ENCODE data around the gene KIF16B.

GRCh38 chr20:16518784-16519084 is 54.5 kb downstream of the KIF16B start:
- TF ChIP-seq CTCF (IDR thresholded peaks at IDR 0.05; ENCODE audit: control extremely low read depth in 1 of 3, insufficient read depth in 1 of 3, low read depth in 1 of 3, low read length in 3 of 3): no peak
- no peak for TF ChIP-seq HDAC2 (IDR thresholded peaks at IDR 0.05; ENCODE audit: borderline replicate concordance in 1 of 2, low read depth in 2 of 2, low read length in 2 of 2)
- no peak for TF ChIP-seq SIN3A (conservative IDR thresholded peaks at IDR 0.05 in 1 of 2, IDR thresholded peaks at IDR 0.05 in 1 of 2; ENCODE audit: low read depth in 1 of 2, low read length in 2 of 2)
- no peak for TF ChIP-seq ATF2 (IDR thresholded peaks at IDR 0.05; ENCODE audit: low read length)
- no peak for TF ChIP-seq POLR2A (IDR thresholded peaks at IDR 0.05; ENCODE audit: control extremely low read depth in 1 of 2, low read depth in 2 of 2, low read length in 2 of 2)

All from H1 (cell line).